Parathyroid adenoma (tissue), 2 donors: ENCODE measurements around the gene HMGN4.

Source experiments
- H2AFZ ChIP-seq: fragments of 300-600 bp; sonication (generic); one replicate; pipeline ENCODE4 v1.7.0; 2017; ENCODE audit warnings: antibody characterized with exemption, mild to moderate bottlenecking
- H3K27ac ChIP-seq: fragments of 300-600 bp; sonication (generic); one replicate; pipeline ENCODE4 v1.7.0; 2017
- H3K27me3 ChIP-seq: fragments of 300-600 bp; sonication (generic); one replicate; pipeline ENCODE4 v1.7.0; 2017; ENCODE audit warnings: low read length; ENCODE audit not compliant: control insufficient read depth, insufficient read depth
- H3K36me3 ChIP-seq: fragments of 300-600 bp; sonication (generic); one replicate; pipeline ENCODE4 v1.7.0; 2017; ENCODE audit warnings: low read length; ENCODE audit not compliant: control insufficient read depth, insufficient read depth
- H3K4me1 ChIP-seq: fragments of 300-600 bp; sonication (generic); one replicate; pipeline ENCODE4 v1.7.0; 2017; ENCODE audit warnings: control low read depth
- H3K4me2 ChIP-seq: fragments of 300-600 bp; sonication (generic); one replicate; pipeline ENCODE4 v1.7.0; 2017; ENCODE audit warnings: low read length
- H3K4me3 ChIP-seq: fragments of 300-600 bp; sonication (generic); one replicate; pipeline ENCODE4 v1.7.0; 2017; ENCODE audit warnings: low read depth, low read length
- H3K79me2 ChIP-seq: fragments of 300-600 bp; sonication (generic); one replicate; pipeline ENCODE4 v1.7.0; 2017; ENCODE audit warnings: control low read depth
- H3K9ac ChIP-seq: fragments of 300-600 bp; sonication (generic); one replicate; pipeline ENCODE4 v1.7.0; 2017; ENCODE audit warnings: mild to moderate bottlenecking
- H3K9me3 ChIP-seq: fragments of 300-600 bp; sonication (generic); one replicate; pipeline ENCODE4 v1.7.0; 2017; ENCODE audit warnings: low read length; ENCODE audit not compliant: control insufficient read depth
- CTCF ChIP-seq: fragments of 300-600 bp; sonication (generic); IDR thresholded peaks from one replicate; pipeline ENCODE4 v1.7.0; 2017; ENCODE audit warnings: antibody characterized with exemption, mild to moderate bottlenecking
- donor health status: primary hyperparathyroidism.

Gene HMGN4

GRCh38 chr6:26581164-26581915 lies 43.2 kb downstream of the HMGN4 start:
- Histone ChIP-seq H2AFZ (no peak overlapping the region), H3K27me3 (no peaks in the 10 kb centered on the region)

GRCh38 chr6:26588965-26589364 lies 50.8 kb downstream of the HMGN4 start:
- no peak overlapping the region for H3K4me2 ChIP-seq
- H3K27ac ChIP-seq = no peak overlapping the region
- H3K4me1 ChIP-seq = no peaks in the 10 kb centered on the region
- H3K9ac ChIP-seq = no peak overlapping the region
- no peak for TF ChIP-seq CTCF
- no peaks in the 10 kb centered on the region for H3K79me2 ChIP-seq
- no peak overlapping the region for H2AFZ ChIP-seq
- no peaks in the 10 kb centered on the region for H3K36me3 ChIP-seq
- H3K27me3 ChIP-seq = no peaks in the 10 kb centered on the region
- no peaks in the 10 kb centered on the region for H3K9me3 ChIP-seq
- no peak overlapping the region for H3K4me3 ChIP-seq

More at GRCh38 chr6:26581164-26581915, 43.2 kb downstream of the HMGN4 start:
- Histone ChIP-seq H3K27ac (no peak overlapping the region), H3K4me1 (no peaks in the 10 kb centered on the region), H3K36me3 (no peaks in the 10 kb centered on the region), H3K4me3 (no peak overlapping the region), H3K9me3 (no peaks in the 10 kb centered on the region), H3K79me2 (no peaks in the 10 kb centered on the region), H3K4me2 (no peak overlapping the region), H3K9ac (no peak overlapping the region)
- TF ChIP-seq CTCF = no peak

- Histone ChIP-seq H3K9me3 (no peaks in the 10 kb centered on the region), H3K4me3 (no peak overlapping the region), H3K4me2 (no peak overlapping the region), H3K36me3 (no peaks in the 10 kb centered on the region), H2AFZ (no peak overlapping the region), H3K79me2 (no peaks in the 10 kb centered on the region), H3K9ac (no peak overlapping the region), H3K27me3 (no peaks in the 10 kb centered on the region), H3K27ac (no peak overlapping the region), H3K4me1 (no peaks in the 10 kb centered on the region)
- no peak for TF ChIP-seq CTCF
Observed at GRCh38 chr6:26592649-26593048, 54.5 kb downstream of the HMGN4 start.

GRCh38 chr6:26593278-26594130 lies 55.3 kb downstream of the HMGN4 start:
- Histone ChIP-seq H3K4me1 (peaks cover 3% of the 10 kb centered on the region), H3K4me2 (no peak overlapping the region), H3K9me3 (no peaks in the 10 kb centered on the region), H3K9ac (no peak overlapping the region), H3K27me3 (no peaks in the 10 kb centered on the region), H3K4me3 (no peak overlapping the region), H3K36me3 (no peaks in the 10 kb centered on the region), H3K27ac (no peak overlapping the region), H2AFZ (no peak overlapping the region), H3K79me2 (no peaks in the 10 kb centered on the region)
- no peak for TF ChIP-seq CTCF
